HFF-Myc (cell line): Measurements from ENCODE around the gene FBXO8.
A peak's percentile ranks its signal among the peaks of the same experiment; 100 is the strongest.

Source experiments
- DNase-seq: peaks from one replicate; pipeline ENCODE4 v3.0.0-alpha.2; 2011; ENCODE audit warnings: low read depth; ENCODE audit errors: extremely low read depth
- H3K4me3 ChIP-seq: replicated peaks from 2 replicates; pipeline ENCODE4 v1.5.1; 2011; ENCODE audit warnings: low read depth, mild to moderate bottlenecking, control low read depth, low read length
- CTCF ChIP-seq: IDR thresholded peaks from 2 replicates; pipeline ENCODE4 v1.5.1; 2012; ENCODE audit warnings: mild to moderate bottlenecking, low read depth, low read length, control low read depth; ENCODE audit errors: missing control alignments

FBXO8 gene

GRCh38 chr4:174209341-174209740 is 74.1 kb downstream of the FBXO8 start:
- DNase-seq, result no peak
- no peak for TF ChIP-seq CTCF
- no peak overlapping the region for H3K4me3 ChIP-seq

DNA sequence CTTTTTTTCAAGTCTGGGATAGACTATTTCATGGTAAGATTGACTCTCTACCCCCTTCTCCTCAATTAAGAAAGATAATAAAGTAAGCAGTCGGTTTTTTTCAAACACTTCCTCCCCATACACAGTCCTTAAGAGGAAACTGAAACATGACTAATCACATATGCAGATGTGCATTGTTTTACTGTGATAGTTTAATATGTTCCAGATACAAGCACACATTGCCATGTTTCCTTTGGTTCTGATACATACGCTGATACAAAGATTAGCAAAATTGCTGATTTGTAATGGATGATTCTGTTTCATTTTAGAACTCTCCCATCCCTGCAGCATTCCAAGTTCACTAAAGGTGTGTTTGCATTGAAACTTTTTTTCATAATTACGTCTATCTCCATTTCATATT is 76.1 kb downstream of the FBXO8 start:
- DNase-seq, result no peak
- no peak for TF ChIP-seq CTCF
- no peak overlapping the region for H3K4me3 ChIP-seq

GRCh38 chr4:174204164-174204831 is 79.2 kb downstream of the FBXO8 start:
- no peak for TF ChIP-seq CTCF
- H3K4me3 ChIP-seq, result no peak overlapping the region
- DNase-seq, result no peak

- DNase-seq, result no peak
- no peak for TF ChIP-seq CTCF
- no peak overlapping the region for H3K4me3 ChIP-seq
Observed at GRCh38 chr4:174201871-174202270, 81.6 kb downstream of the FBXO8 start.

GRCh38 chr4:174199735-174200134 is 83.7 kb downstream of the FBXO8 start:
- DNase-seq, result no peak

GRCh38 chr4:174198828-174199227 is 84.6 kb downstream of the FBXO8 start:
- TF ChIP-seq CTCF, result no peak
- peak; percentile 27 for DNase-seq
- H3K4me3 ChIP-seq, result no peak overlapping the region

More at GRCh38 chr4:174199735-174200134, 83.7 kb downstream of the FBXO8 start:
- no peak overlapping the region for H3K4me3 ChIP-seq
- no peak for TF ChIP-seq CTCF

DNA sequence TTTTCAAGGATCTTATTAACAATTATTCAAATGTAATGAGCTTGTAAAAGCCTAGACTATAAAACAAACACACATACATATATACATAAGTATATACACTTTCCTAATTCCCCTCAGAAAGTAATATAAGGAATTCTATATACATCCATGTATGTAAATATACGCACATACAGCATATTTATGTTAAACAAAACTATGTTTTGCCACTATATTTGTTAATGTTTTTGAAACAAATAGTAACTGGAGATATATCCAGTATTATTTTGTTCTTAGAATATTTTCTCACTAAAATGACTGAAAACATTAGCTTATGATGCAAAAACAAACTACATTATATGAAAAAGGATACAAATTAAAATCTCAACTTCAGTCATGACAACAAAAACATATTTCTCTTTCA is 85.1 kb downstream of the FBXO8 start:
- H3K4me3 ChIP-seq, result no peak overlapping the region
- no peak for TF ChIP-seq CTCF
- DNase-seq, result no peak
